Measurements from ENCODE around the gene EXOSC2. TPM values are rescaled to one million over a fixed set of nuclear protein-coding genes. Genes with fewer than 3 reads are reported as not detected.

Gene EXOSC2
- total and polyA plus RNA-seq, 2 of the 4 experiments (the other 2 are of a cell fraction): 27.0 to 48.6 TPM

- Histone ChIP-seq H2BK20ac (ENCODE audit: low read depth, low read length) (no peak overlapping the region), H2BK5ac (ENCODE audit: low read depth, low read length, poor library complexity, severe bottlenecking) (peak overlapping the region; percentile 93), H4K8ac (ENCODE audit: low read depth in 2 of 2, low read length in 2 of 2) (no peak overlapping the region), H3K4ac (ENCODE audit: low read depth, low read length) (no peak overlapping the region), H3K4me3 (ENCODE audit: insufficient read depth, low read depth, low read length) (peak overlapping the region; percentile 60), H4K91ac (ENCODE audit: insufficient read depth, low read depth, low read length) (no peak overlapping the region), H3K18ac (ENCODE audit: low read depth, low read length) (no peak overlapping the region), H3K4me2 (ENCODE audit: low read depth, low read length) (peak overlapping the region; percentile 99), H4K20me1 (ENCODE audit: insufficient read depth, low read length) (peaks cover 40% of the 10 kb centered on the region), H2AFZ (replicated peaks; ENCODE audit: low read length, poor library complexity) (no peak overlapping the region), H3K36me3 (ENCODE audit: control insufficient read depth, insufficient read depth, low read length) (no peaks in the 10 kb centered on the region), H3K9ac (ENCODE audit: low read depth, low read length) (peak overlapping the region; percentile 68; the same call in 1 of the 2 replicates), H3K27me3 (ENCODE audit: control insufficient read depth, insufficient read depth, low read length) (no peaks in the 10 kb centered on the region), H3K9me3 (ENCODE audit: control insufficient read depth, insufficient read depth, low read length) (no peaks in the 10 kb centered on the region), H2BK120ac (ENCODE audit: low read depth, low read length) (no peak overlapping the region), H3K79me1 (ENCODE audit: low read depth in 1 of 2, low read length in 2 of 2) (peaks cover 4 to 68% of the 10 kb centered on the region in 2 experiments; a peak in 2 of 4 replicates), H2BK15ac (ENCODE audit: low read depth, low read length) (no peak overlapping the region), H3K14ac (replicated peaks; ENCODE audit: low read depth, low read length) (no peak overlapping the region; the same call in 1 of the 2 replicates), H2AK5ac (ENCODE audit: low read depth, low read length) (no peak overlapping the region), H3K27ac (ENCODE audit: insufficient read depth, low read length) (no peak overlapping the region), H3K56ac (ENCODE audit: extremely low read depth, insufficient read depth, low read length) (0 out of 2 replicates have a peak overlapping the region, but pooled peaks have one; percentile 28), H4K5ac (ENCODE audit: low read depth, low read length) (no peak overlapping the region), H3K23ac (ENCODE audit: low read depth, low read length) (peak overlapping the region; percentile 81; the same call in 1 of the 2 replicates), H2AK9ac (replicated peaks; ENCODE audit: low read depth, low read length, poor library complexity) (no peak overlapping the region), H3K9me1 (ENCODE audit: insufficient read depth, low read length) (0 out of 2 replicates have a peak, but pooled peaks cover 3% of the 10 kb centered on the region), H3K4me1 (ENCODE audit: control insufficient read depth, insufficient read depth, low read length) (peaks cover 2% of the 10 kb centered on the region; the same call in 1 of the 2 replicates)
- WGBS, 2 experiments (ENCODE audit: extremely low coverage in 2 of 2, insufficient read length in 1 of 2): no CpG with 5 or more reads among the region's 3 CpGs
- DNase-seq (no peak), ATAC-seq (ENCODE audit: low read depth) (no peak)
- ChIA-PET POLR2A (ENCODE audit: unreplicated experiment) (no interaction called here), CTCF (interaction anchor here (0.9 to 1.6 kb wide), 4 partner anchors 16 to 331 kb away, joined by 3 to 9 read pairs (median 4); no protein-coding TSS in a partner anchor)
- intact Hi-C loops (cut with micrococcal nuclease) (loop anchor here (2.0 kb wide), 2 partner anchors 122 to 146 kb away; no protein-coding TSS in a partner anchor), in situ Hi-C loops (cut with MboI; ENCODE audit: low sequenced_read_pairs) (no loop called here), dilution Hi-C loops (cut with HindIII; ENCODE audit: low sequenced_read_pairs, unreplicated experiment) (no loop called here)
- TF ChIP-seq FOS (IDR thresholded peaks at IDR 0.05; ENCODE audit: low read depth, low read length): no peak
- peak; percentile 57; the same call in 1 of the 2 replicates for TF ChIP-seq POLR2A (IDR thresholded peaks at IDR 0.05; ENCODE audit: low read depth, low read length)
- BruUV-seq (replicated peaks): no TSS peak
These were observed 21.7 kb downstream of the EXOSC2 start for GRCh38 chr9:130715270-130715669.
